ENCODE results near the gene G2E3. TPM values are rescaled to one million over a fixed set of nuclear protein-coding genes. Genes with fewer than 3 reads are reported as not detected.
"Not testable (repeated sequence)": the region's sequence is repeated elsewhere in the genome, so short reads cannot be mapped to it uniquely, and the experiment has no call there.

Gene G2E3
- total and polyA plus RNA-seq, 4 experiments from 2014 or later = 9.7 to 32.0 (median 22.4) TPM

DNA sequence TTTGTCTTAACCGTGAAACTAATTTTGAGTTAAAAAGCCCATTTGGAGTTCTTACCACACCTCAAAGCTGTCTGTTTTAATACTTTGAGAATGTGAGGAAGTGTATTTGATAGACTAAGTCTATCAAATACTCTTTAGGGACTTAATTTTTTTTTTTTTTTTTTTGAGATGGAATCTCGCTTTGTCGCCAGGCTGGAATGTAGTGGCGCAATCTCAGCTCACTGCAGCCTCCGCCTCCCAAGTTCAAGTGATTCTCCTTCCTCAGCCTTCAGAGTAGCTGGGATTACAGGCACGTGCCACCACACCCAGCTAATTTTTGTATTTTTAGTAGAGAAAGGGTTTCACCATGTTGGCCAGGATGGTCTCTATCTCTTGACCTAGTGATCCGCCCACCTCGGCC, 70.5 kb downstream of the G2E3 start:
- CTCF ChIA-PET (ENCODE audit: partially characterized antibody); POLR2A ChIA-PET (ENCODE audit: partially characterized antibody): not testable (repeated sequence)

DNA sequence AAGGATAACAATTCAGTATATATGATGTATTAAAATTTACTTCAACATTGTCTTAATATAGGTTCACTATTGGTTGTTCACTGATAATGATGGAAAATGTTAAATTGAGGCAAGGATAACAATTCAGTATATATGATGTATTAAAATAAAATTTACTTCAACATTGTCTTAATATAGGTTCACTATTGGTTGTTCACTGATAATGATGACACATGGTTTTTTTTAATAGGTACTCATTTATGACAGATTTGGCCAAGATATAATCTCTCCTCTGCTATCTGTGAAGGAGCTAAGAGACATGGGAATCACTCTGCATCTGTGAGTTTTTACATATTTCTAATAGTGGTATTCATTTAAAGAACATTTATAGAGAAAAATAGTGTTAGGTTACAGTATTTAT, 71.3 kb downstream of the G2E3 start:
- no peaks in the 10 kb centered on the region for H3K9me3 Mint-ChIP-seq

More for the DNA sequence above, 70.5 kb downstream of the G2E3 start:
- not testable (repeated sequence) for H3K9me3 ChIP-seq (ENCODE audit: control insufficient read depth in 1 of 2, low read length in 2 of 2); H3K36me3 ChIP-seq (ENCODE audit: insufficient read depth, low read length); H3K27me3 ChIP-seq (ENCODE audit: insufficient read depth, low read length); DNase-seq; H3K9me3 Mint-ChIP-seq; H3K4me3 ChIP-seq (ENCODE audit: low read length in 2 of 2); H3K27ac ChIP-seq (ENCODE audit: low read depth, low read length); H3K27me3 Mint-ChIP-seq; H3K27ac Mint-ChIP-seq; H3K4me3 Mint-ChIP-seq
- peaks cover 30% of the 10 kb centered on the region for H3K4me1 ChIP-seq (ENCODE audit: insufficient read depth, low read length)
- H3K4me1 Mint-ChIP-seq = peaks cover 29 to 43% (median 34%) of the 10 kb centered on the region in 4 donors
- intact Hi-C loops (cut with micrococcal nuclease) = loop anchor here (10.0 kb wide), 1 partner anchor 1445 kb away; the partner anchor contains the start of gene ARHGAP5
- H3K36me3 Mint-ChIP-seq = peaks cover 11 to 38% of the 10 kb centered on the region in 2 donors

GRCh38 chr14:30632730-30633129, 73.8 kb downstream of the G2E3 start:
- Mint-ChIP-seq H3K4me1 (peaks cover 8 to 28% (median 21%) of the 10 kb centered on the region in 4 donors), H3K9me3 (no peaks in the 10 kb centered on the region), H3K4me3 (no peak overlapping the region), H3K27me3 (no peaks in the 10 kb centered on the region), H3K27ac (peak overlapping the region in 1 of 7 donors; percentile 11), H3K36me3 (peaks cover 40 to 64% of the 10 kb centered on the region in 2 donors)
- intact Hi-C loops (cut with micrococcal nuclease) = no loop called here
- H3K9me3 ChIP-seq (ENCODE audit: control insufficient read depth in 1 of 2, low read length in 2 of 2) = no peaks in the 10 kb centered on the region
- POLR2A ChIA-PET (ENCODE audit: partially characterized antibody) = interaction anchor here (1.1 kb wide), 1 partner anchor 10 kb away, joined by 6 read pairs; the partner anchor contains the start of gene SCFD1
- CTCF ChIA-PET (ENCODE audit: partially characterized antibody) = no interaction called here
- H3K36me3 ChIP-seq (ENCODE audit: insufficient read depth, low read length) = peaks cover 14% of the 10 kb centered on the region
- no peak overlapping the region for H3K4me3 ChIP-seq (ENCODE audit: low read length in 2 of 2)
- peaks cover 5% of the 10 kb centered on the region for H3K4me1 ChIP-seq (ENCODE audit: insufficient read depth, low read length)
- DNase-seq = no peak
- H3K27me3 ChIP-seq (ENCODE audit: insufficient read depth, low read length) = no peaks in the 10 kb centered on the region
- no peak overlapping the region for H3K27ac ChIP-seq (ENCODE audit: low read depth, low read length)

More for the DNA sequence above, 71.3 kb downstream of the G2E3 start:
- Mint-ChIP-seq H3K4me3 (no peak overlapping the region), H3K27me3 (no peaks in the 10 kb centered on the region), H3K27ac (no peak overlapping the region), H3K4me1 (peaks cover 21 to 38% (median 28%) of the 10 kb centered on the region in 4 donors), H3K36me3 (peaks cover 16 to 47% of the 10 kb centered on the region in 2 donors)
- intact Hi-C loops (cut with micrococcal nuclease) = no loop called here
- H3K4me3 ChIP-seq (ENCODE audit: low read length in 2 of 2) = no peak overlapping the region
- H3K36me3 ChIP-seq (ENCODE audit: insufficient read depth, low read length) = peaks cover 6% of the 10 kb centered on the region
- DNase-seq = no peak
- H3K9me3 ChIP-seq (ENCODE audit: control insufficient read depth in 1 of 2, low read length in 2 of 2) = no peaks in the 10 kb centered on the region
- ChIA-PET CTCF (ENCODE audit: partially characterized antibody) (no interaction called here), POLR2A (ENCODE audit: partially characterized antibody) (interaction anchor here (1.4 kb wide), 1 partner anchor 8 kb away, joined by 7 read pairs; the partner anchor contains the start of gene SCFD1)
- H3K27me3 ChIP-seq (ENCODE audit: insufficient read depth, low read length) = no peaks in the 10 kb centered on the region
- no peak overlapping the region for H3K27ac ChIP-seq (ENCODE audit: low read depth, low read length)
- peaks cover 22% of the 10 kb centered on the region for H3K4me1 ChIP-seq (ENCODE audit: insufficient read depth, low read length)

GRCh38 chr14:30638926-30639325, 80.0 kb downstream of the G2E3 start:
- peaks cover 0 to 10% (median 5%) of the 10 kb centered on the region in 4 donors for H3K4me1 Mint-ChIP-seq
- Histone ChIP-seq H3K9me3 (ENCODE audit: control insufficient read depth in 1 of 2, low read length in 2 of 2) (no peaks in the 10 kb centered on the region), H3K27ac (ENCODE audit: low read depth, low read length) (no peak overlapping the region), H3K4me3 (ENCODE audit: low read length in 2 of 2) (no peak overlapping the region), H3K4me1 (ENCODE audit: insufficient read depth, low read length) (no peaks in the 10 kb centered on the region), H3K36me3 (ENCODE audit: insufficient read depth, low read length) (peaks cover 17% of the 10 kb centered on the region), H3K27me3 (ENCODE audit: insufficient read depth, low read length) (no peaks in the 10 kb centered on the region)
- H3K9me3 Mint-ChIP-seq = peaks cover 0 to 1% (median 0%) of the 10 kb centered on the region in 8 donors
- no peaks in the 10 kb centered on the region for H3K27me3 Mint-ChIP-seq
- CTCF ChIA-PET (ENCODE audit: partially characterized antibody) = no interaction called here
- intact Hi-C loops (cut with micrococcal nuclease) = no loop called here
- H3K27ac Mint-ChIP-seq = peak overlapping the region in 2 of 7 donors; percentile 19 to 54
- POLR2A ChIA-PET (ENCODE audit: partially characterized antibody) = no interaction called here
- peaks cover 50 to 68% of the 10 kb centered on the region in 2 donors for H3K36me3 Mint-ChIP-seq
- no peak for DNase-seq
- no peak overlapping the region for H3K4me3 Mint-ChIP-seq

- POLR2A ChIA-PET (ENCODE audit: partially characterized antibody) = no interaction called here
- Mint-ChIP-seq H3K27me3 (no peaks in the 10 kb centered on the region), H3K4me1 (peaks cover 0 to 11% (median 7%) of the 10 kb centered on the region in 4 donors)
Measured at GRCh38 chr14:30641207-30641606, 82.2 kb downstream of the G2E3 start.

DNA sequence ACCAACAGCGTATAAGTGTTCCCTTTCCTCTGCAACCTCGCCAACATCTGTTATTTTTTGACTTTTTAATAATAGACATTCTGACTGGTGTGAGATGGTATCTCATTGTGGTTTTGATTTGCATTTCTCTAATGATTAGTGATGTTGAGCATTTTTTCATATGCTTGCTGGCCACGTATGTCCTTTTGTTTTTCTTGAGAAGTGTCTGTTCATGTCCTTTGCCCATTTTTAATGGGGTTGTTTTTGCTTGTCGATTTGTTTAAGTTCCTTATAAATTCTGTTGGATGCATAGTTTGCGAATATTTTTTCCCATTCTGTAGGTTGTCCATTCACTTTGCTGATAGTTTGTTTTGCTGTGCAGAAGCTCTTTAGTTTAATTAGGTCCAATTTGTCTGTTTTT, 85.5 kb downstream of the G2E3 start:
- H3K27ac Mint-ChIP-seq; H3K9me3 ChIP-seq (ENCODE audit: control insufficient read depth in 1 of 2, low read length in 2 of 2); H3K4me3 ChIP-seq (ENCODE audit: low read length in 2 of 2); H3K4me1 ChIP-seq (ENCODE audit: insufficient read depth, low read length); DNase-seq; H3K27me3 Mint-ChIP-seq; H3K36me3 ChIP-seq (ENCODE audit: insufficient read depth, low read length); H3K4me3 Mint-ChIP-seq; intact Hi-C loops (cut with micrococcal nuclease); CTCF ChIA-PET (ENCODE audit: partially characterized antibody); POLR2A ChIA-PET (ENCODE audit: partially characterized antibody); H3K27ac ChIP-seq (ENCODE audit: low read depth, low read length); H3K27me3 ChIP-seq (ENCODE audit: insufficient read depth, low read length); H3K9me3 Mint-ChIP-seq: not testable (repeated sequence)
- peaks cover 46 to 63% of the 10 kb centered on the region in 2 donors for H3K36me3 Mint-ChIP-seq
- H3K4me1 Mint-ChIP-seq = peaks cover 0 to 12% (median 7%) of the 10 kb centered on the region in 4 donors

More at GRCh38 chr14:30641207-30641606, 82.2 kb downstream of the G2E3 start:
- Histone ChIP-seq H3K9me3 (ENCODE audit: control insufficient read depth in 1 of 2, low read length in 2 of 2) (no peaks in the 10 kb centered on the region), H3K4me3 (ENCODE audit: low read length in 2 of 2) (no peak overlapping the region), H3K27me3 (ENCODE audit: insufficient read depth, low read length) (no peaks in the 10 kb centered on the region), H3K27ac (ENCODE audit: low read depth, low read length) (no peak overlapping the region), H3K4me1 (ENCODE audit: insufficient read depth, low read length) (no peaks in the 10 kb centered on the region), H3K36me3 (ENCODE audit: insufficient read depth, low read length) (peaks cover 16% of the 10 kb centered on the region)
- Mint-ChIP-seq H3K9me3 (peaks cover 0 to 8% (median 0%) of the 10 kb centered on the region in 8 donors), H3K27ac (no peak overlapping the region), H3K36me3 (peaks cover 56 to 71% of the 10 kb centered on the region in 2 donors), H3K4me3 (no peak overlapping the region)
- DNase-seq = no peak
- intact Hi-C loops (cut with micrococcal nuclease) = no loop called here
- CTCF ChIA-PET (ENCODE audit: partially characterized antibody) = no interaction called here

DNA sequence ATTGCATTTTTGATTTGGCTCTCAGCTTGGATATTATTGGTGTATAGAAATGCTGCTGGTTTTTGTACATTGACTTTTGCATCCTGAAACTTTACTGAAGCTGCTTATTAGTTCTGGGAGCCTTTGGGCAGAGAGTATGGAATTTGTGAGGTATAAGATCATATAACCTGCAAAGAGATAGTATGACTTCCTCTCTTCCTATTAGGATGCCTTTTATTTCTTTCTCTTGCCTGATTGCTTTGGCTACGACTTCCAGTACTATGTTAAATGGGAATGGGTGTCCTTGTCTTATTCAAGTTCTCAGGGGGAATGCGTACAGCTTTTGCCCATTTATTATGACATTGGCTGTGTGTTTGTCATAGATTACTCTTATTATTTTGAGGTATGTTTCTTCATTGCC, 86.6 kb downstream of the G2E3 start:
- Mint-ChIP-seq H3K36me3 (peaks cover 45 to 60% of the 10 kb centered on the region in 2 donors), H3K4me1 (peaks cover 0 to 15% (median 9%) of the 10 kb centered on the region in 4 donors), H3K4me3 (no peak overlapping the region), H3K27ac (peak overlapping the region in 1 of 7 donors; percentile 32), H3K9me3 (peaks cover 0 to 8% (median 0%) of the 10 kb centered on the region in 8 donors), H3K27me3 (no peaks in the 10 kb centered on the region)
- H3K9me3 ChIP-seq (ENCODE audit: control insufficient read depth in 1 of 2, low read length in 2 of 2) = no peaks in the 10 kb centered on the region
- ChIA-PET CTCF (ENCODE audit: partially characterized antibody) (interaction anchor here (1.1 kb wide), 1 partner anchor 9 kb away, joined by 3 read pairs; no protein-coding TSS in a partner anchor), POLR2A (ENCODE audit: partially characterized antibody) (interaction anchor here (1.0 kb wide), 1 partner anchor 23 kb away, joined by 3 read pairs; no protein-coding TSS in a partner anchor)
- H3K27ac ChIP-seq (ENCODE audit: low read depth, low read length) = no peak overlapping the region
- H3K4me3 ChIP-seq (ENCODE audit: low read length in 2 of 2) = no peak overlapping the region
- no peaks in the 10 kb centered on the region for H3K27me3 ChIP-seq (ENCODE audit: insufficient read depth, low read length)
- H3K4me1 ChIP-seq (ENCODE audit: insufficient read depth, low read length) = no peaks in the 10 kb centered on the region
- intact Hi-C loops (cut with micrococcal nuclease) = no loop called here
- H3K36me3 ChIP-seq (ENCODE audit: insufficient read depth, low read length) = peaks cover 5% of the 10 kb centered on the region
- DNase-seq = no peak

All from CD4-positive, alpha-beta memory T cell (primary cell).